CD14-positive monocyte (primary cell): ENCODE measurements around the gene NXNL2. TPM values are rescaled to one million over a fixed set of nuclear protein-coding genes. Genes with fewer than 3 reads are reported as not detected.

Source experiments
- DNase-seq, 3 donors: peaks; one replicate each; pipeline ENCODE4 v3.0.0-alpha.2; 2011 to 2022
- H2AFZ ChIP-seq: 2 replicates; pipeline ENCODE4 v1.6.0; 2012; ENCODE audit warnings: mild to moderate bottlenecking, low read depth, low read length, inconsistent platforms; ENCODE audit not compliant: insufficient read depth, poor library complexity, severe bottlenecking
- H3K27ac ChIP-seq, 2 donors: 1 replicate in 1 of 2; 2 replicates in 1 of 2; pipeline ENCODE4 v1.5.1; 2012 to 2013; ENCODE audit warnings: low read length in 2 of 2, control low read depth in 1 of 2, inconsistent platforms in 1 of 2, low read depth in 1 of 2, mild to moderate bottlenecking in 1 of 2
- H3K27me3 ChIP-seq, 2 donors: one replicate each; pipeline versions ENCODE4 v1.6.0 to v1.6.1; 2011 to 2013; ENCODE audit warnings: low read length in 2 of 2; ENCODE audit not compliant: control insufficient read depth in 2 of 2, insufficient read depth in 2 of 2
- H3K36me3 ChIP-seq, 2 donors: replicated peaks in 1 of 2; 1 replicate in 1 of 2; 2 replicates in 1 of 2; pipeline versions ENCODE4 v1.5.1 to v1.6.1; 2012 to 2013; ENCODE audit warnings: low read length in 2 of 2, control low read depth in 1 of 2, inconsistent platforms in 1 of 2, mild to moderate bottlenecking in 1 of 2; ENCODE audit not compliant: insufficient read depth in 2 of 2, control insufficient read depth in 1 of 2
- H3K4me1 ChIP-seq, 2 donors: 1 replicate in 1 of 2; 2 replicates in 1 of 2; pipeline versions ENCODE4 v1.5.1 to v1.6.1; 2012 to 2013; ENCODE audit warnings: low read length in 2 of 2, control low read depth in 1 of 2, inconsistent platforms in 1 of 2, mild to moderate bottlenecking in 1 of 2, moderate library complexity in 1 of 2; ENCODE audit not compliant: insufficient read depth in 2 of 2, control insufficient read depth in 1 of 2
- H3K4me2 ChIP-seq: replicated peaks from 2 replicates; pipeline ENCODE3; 2012; ENCODE audit warnings: low read length, moderate library complexity, mild to moderate bottlenecking; ENCODE audit not compliant: poor library complexity, severe bottlenecking; ENCODE audit errors: extremely low read depth
- H3K4me3 ChIP-seq, 3 experiments: fragments of 200-600 bp in 1 of 3; sonication (generic) in 1 of 3; replicated peaks in 1 of 3; 1 replicate in 2 of 3; 2 replicates in 1 of 3; pipeline ENCODE4 v1.5.1; 2011 to 2013; ENCODE audit warnings: low read length in 3 of 3, mild to moderate bottlenecking in 3 of 3, control low read depth in 2 of 3, low read depth in 2 of 3, inconsistent platforms in 1 of 3, moderate library complexity in 1 of 3
- H3K79me2 ChIP-seq: 2 replicates; pipeline ENCODE4 v1.6.0; 2012; ENCODE audit warnings: mild to moderate bottlenecking, control low read depth, inconsistent platforms, low read length, moderate library complexity; ENCODE audit not compliant: insufficient read depth
- H3K9ac ChIP-seq: 2 replicates; pipeline ENCODE4 v1.6.0; 2017; ENCODE audit warnings: low read length, mild to moderate bottlenecking; ENCODE audit not compliant: insufficient read depth, poor library complexity, severe bottlenecking
- H3K9me3 ChIP-seq, 2 donors: replicated peaks in 1 of 2; 1 replicate in 1 of 2; 2 replicates in 1 of 2; pipeline versions ENCODE4 v1.5.1 to v1.6.1; 2012 to 2013; ENCODE audit warnings: low read length in 2 of 2, control low read depth in 1 of 2; ENCODE audit not compliant: control insufficient read depth in 1 of 2, insufficient read depth in 1 of 2
- H4K20me1 ChIP-seq: 2 replicates; pipeline ENCODE4 v1.6.0; 2012; ENCODE audit warnings: mild to moderate bottlenecking, low read length, control low read depth, moderate library complexity; ENCODE audit not compliant: insufficient read depth
- H3K27ac Mint-ChIP-seq, 7 donors: one replicate each; pipeline ENCODE4 v1.8.0; 2020; ENCODE audit warnings: mild to moderate bottlenecking in 7 of 7, mixed read lengths in 7 of 7, moderate library complexity in 6 of 7, inconsistent platforms in 2 of 7
- H3K27me3 Mint-ChIP-seq, 3 donors: one replicate each; pipeline ENCODE4 v1.8.0; 2021 to 2022; ENCODE audit warnings: low read depth in 3 of 3, mild to moderate bottlenecking in 3 of 3, mixed read lengths in 3 of 3, moderate library complexity in 3 of 3, inconsistent platforms in 1 of 3
- H3K36me3 Mint-ChIP-seq, 2 donors: one replicate each; pipeline ENCODE4 v1.8.0; 2020; ENCODE audit warnings: mixed read lengths in 2 of 2, inconsistent platforms in 1 of 2, mild to moderate bottlenecking in 1 of 2
- H3K4me1 Mint-ChIP-seq: one replicate; pipeline ENCODE4 v1.8.0; 2020; ENCODE audit warnings: mild to moderate bottlenecking, mixed read lengths
- H3K4me3 Mint-ChIP-seq, 2 donors: one replicate each; pipeline ENCODE4 v1.8.0; 2020; ENCODE audit warnings: mild to moderate bottlenecking in 2 of 2, mixed read lengths in 2 of 2, moderate library complexity in 1 of 2
- H3K9me3 Mint-ChIP-seq, 7 donors: one replicate each; pipeline ENCODE4 v1.8.0; 2020 to 2022; ENCODE audit warnings: mixed read lengths in 7 of 7, mild to moderate bottlenecking in 6 of 7, moderate library complexity in 6 of 7, inconsistent platforms in 2 of 7
- CTCF ChIP-seq: fragments of 200-600 bp; IDR thresholded peaks from one replicate; pipeline ENCODE4 v1.8.0; 2022; ENCODE audit warnings: antibody characterized with exemption, mild to moderate bottlenecking
- WGBS: methylation state at CpG from one replicate; pipeline ENCODE4 v1.1.5; 2013; ENCODE audit warnings: missing lambda C conversion rate; ENCODE audit not compliant: insufficient coverage; 5-methylcytosine and 5-hydroxymethylcytosine counted together
- intact Hi-C, 2 donors: fragments of 100-400 bp; cut with micrococcal nuclease; formaldehyde crosslinking; loops; one replicate each; pipeline versions ENCODE4 v1.15.0 to v1.15.1; 2023
- polyA plus RNA-seq, 3 donors: library from polyadenylated mRNA; depleted of rRNA in 1 of 3; unstranded in 2 of 3; stranded (reverse) in 1 of 3; fragments of 300-500 nt in 2 of 3; fragments of >200 nt in 1 of 3; fragmentation: Illumina TruSeq in 2 of 3; gene quantifications; 1 replicate in 2 of 3; 2 replicates in 1 of 3; pipeline ENCODE4 v1.2.3, GENCODE V29; 2012 to 2021

NXNL2 gene
- polyA plus RNA-seq, 3 donors: not detected

GRCh38 chr9:88586452-88586851, 51.5 kb downstream of the NXNL2 start:
- H4K20me1 ChIP-seq: no peaks in the 10 kb centered on the region
- no peak overlapping the region for H3K9ac ChIP-seq
- H3K36me3 ChIP-seq: no peaks in the 10 kb centered on the region
- H3K4me3 Mint-ChIP-seq: no peak overlapping the region
- intact Hi-C loops: no loop called here
- TF ChIP-seq CTCF: no peak
- H3K4me2 ChIP-seq: no peak overlapping the region
- no CpG with 5 or more reads among the region's 3 CpGs for WGBS
- H3K27ac ChIP-seq: no peak overlapping the region
- peaks cover 15% of the 10 kb centered on the region for H3K4me1 Mint-ChIP-seq
- DNase-seq: no peak
- peaks cover 5% of the 10 kb centered on the region in 2 donors for H3K4me1 ChIP-seq
- peaks cover 1 to 10% (median 2%) of the 10 kb centered on the region in 3 donors for H3K27me3 Mint-ChIP-seq
- H2AFZ ChIP-seq: no peak overlapping the region
- H3K27me3 ChIP-seq: no peaks in the 10 kb centered on the region
- H3K79me2 ChIP-seq: no peaks in the 10 kb centered on the region
- no peak overlapping the region for H3K4me3 ChIP-seq
- H3K9me3 Mint-ChIP-seq: peaks cover 2 to 7% (median 5%) of the 10 kb centered on the region in 7 donors
- H3K9me3 ChIP-seq: peaks cover 0 to 7% of the 10 kb centered on the region in 2 donors
- peak overlapping the region in 1 of 7 donors; percentile 53 for H3K27ac Mint-ChIP-seq
- H3K36me3 Mint-ChIP-seq: no peaks in the 10 kb centered on the region

GRCh38 chr9:88587182-88587581, 52.2 kb downstream of the NXNL2 start:
- no peak overlapping the region for H3K9ac ChIP-seq
- no peak overlapping the region for H3K4me2 ChIP-seq
- peaks cover 0 to 7% of the 10 kb centered on the region in 2 donors for H3K9me3 ChIP-seq
- Mint-ChIP-seq H3K4me1 (peaks cover 15% of the 10 kb centered on the region), H3K9me3 (peaks cover 2 to 7% (median 5%) of the 10 kb centered on the region in 7 donors), H3K4me3 (no peak overlapping the region), H3K27ac (no peak overlapping the region), H3K36me3 (no peaks in the 10 kb centered on the region), H3K27me3 (peaks cover 1 to 8% (median 2%) of the 10 kb centered on the region in 3 donors)
- no peak overlapping the region for H3K4me3 ChIP-seq
- H3K27me3 ChIP-seq: no peaks in the 10 kb centered on the region
- H3K4me1 ChIP-seq: peaks cover 5% of the 10 kb centered on the region in 2 donors
- 0% methylated on average over 1 of the region's 3 CpGs for WGBS
- H2AFZ ChIP-seq: no peak overlapping the region
- H4K20me1 ChIP-seq: no peaks in the 10 kb centered on the region
- no peak for TF ChIP-seq CTCF
- DNase-seq: no peak
- intact Hi-C loops: no loop called here
- H3K27ac ChIP-seq: no peak overlapping the region
- H3K36me3 ChIP-seq: no peaks in the 10 kb centered on the region
- no peaks in the 10 kb centered on the region for H3K79me2 ChIP-seq
